Small intestine (tissue), 7 donors: ENCODE data around the gene SORCS2. TPM values are rescaled to one million over a fixed set of nuclear protein-coding genes. Genes with fewer than 3 reads are reported as not detected.

Source experiments
- DNase-seq, 2 donors: peaks; one replicate each; pipeline versions ENCODE4 v3.0.0 to v3.0.0-alpha.2; 2013
- FAIRE-seq: peaks from 2 replicates; lab custom pipeline; 2012; peaks lifted over from hg19 to GRCh38; lab: Jason Lieb, UNC
- H3K27ac ChIP-seq, 3 donors: one replicate each; pipeline ENCODE4 v1.5.1; 2013; ENCODE audit warnings: low read length in 2 of 3, mild to moderate bottlenecking in 2 of 3, control low read depth in 1 of 3, inconsistent platforms in 1 of 3, low read depth in 1 of 3, moderate library complexity in 1 of 3
- H3K27me3 ChIP-seq, 3 donors: one replicate each; pipeline ENCODE4 v1.6.1; 2013; ENCODE audit warnings: low read length in 3 of 3, inconsistent platforms in 1 of 3; ENCODE audit not compliant: control insufficient read depth in 3 of 3, insufficient read depth in 3 of 3
- H3K36me3 ChIP-seq, 3 donors: one replicate each; pipeline ENCODE4 v1.6.1; 2013; ENCODE audit warnings: low read length in 3 of 3, inconsistent platforms in 1 of 3, low read depth in 1 of 3, mild to moderate bottlenecking in 1 of 3, moderate library complexity in 1 of 3; ENCODE audit not compliant: control insufficient read depth in 3 of 3, insufficient read depth in 2 of 3
- H3K4me1 ChIP-seq, 3 donors: one replicate each; pipeline ENCODE4 v1.6.1; 2013; ENCODE audit warnings: low read length in 2 of 3, inconsistent platforms in 1 of 3, low read depth in 1 of 3, mild to moderate bottlenecking in 1 of 3, moderate library complexity in 1 of 3; ENCODE audit not compliant: control insufficient read depth in 3 of 3, insufficient read depth in 2 of 3
- H3K4me3 ChIP-seq, 3 donors: one replicate each; pipeline ENCODE4 v1.5.1; 2013; ENCODE audit warnings: low read length in 3 of 3, control low read depth in 1 of 3, inconsistent platforms in 1 of 3, low read depth in 1 of 3, mild to moderate bottlenecking in 1 of 3, moderate library complexity in 1 of 3
- H3K9me3 ChIP-seq, 2 donors: one replicate each; pipeline ENCODE4 v1.6.1; 2013; ENCODE audit warnings: low read depth in 1 of 2, low read length in 1 of 2; ENCODE audit not compliant: control insufficient read depth in 2 of 2, insufficient read depth in 1 of 2
- WGBS, 3 donors: extraction: QIAGEN DNeasy Blood & Tissue Kit; methylation state at CpG; one replicate each; pipeline ENCODE4 v1.1.7; 2013; 5-methylcytosine and 5-hydroxymethylcytosine counted together
- polyA plus RNA-seq, 4 donors: library from polyadenylated mRNA; stranded (reverse) in 3 of 4; unstranded in 1 of 4; fragments of 200-250 nt in 3 of 4; fragments of 120-200 nt in 1 of 4; gene quantifications; one replicate each; pipeline versions ENCODE4 v1.2.1 to v1.2.3, GENCODE V29; 2013
- donor health status: healthy with polysubstance abuse.
- donor health status: control.
- donor health status: control.
- donor health status: Bipolar disorder and iron deficiency.
- donor health status: healthy.

SORCS2 gene
- polyA plus RNA-seq, 4 donors: 0.63 to 3.3 (median 2.2) TPM; not detected in 1

GRCh38 chr4:7777871-7778509 is 585.7 kb downstream of the SORCS2 start:
- no peak for FAIRE-seq
- no peak overlapping the region for H3K4me3 ChIP-seq
- no peaks in the 10 kb centered on the region for H3K27me3 ChIP-seq
- peaks cover 0 to 11% (median 10%) of the 10 kb centered on the region in 3 donors for H3K4me1 ChIP-seq
- H3K36me3 ChIP-seq: peaks cover 6 to 65% (median 11%) of the 10 kb centered on the region in 3 donors
- DNase-seq: no peak
- H3K27ac ChIP-seq: peak overlapping the region in 2 of 3 donors; percentile 36 to 82
- no peaks in the 10 kb centered on the region for H3K9me3 ChIP-seq
- 88 to 92% (median 90%) methylated on average over 10 of the region's 10 CpGs for WGBS, 3 donors

GRCh38 chr4:7778510-7779431 is 586.4 kb downstream of the SORCS2 start:
- DNase-seq: no peak
- no peak for FAIRE-seq
- H3K4me3 ChIP-seq: no peak overlapping the region
- H3K27ac ChIP-seq: peak overlapping the region in 2 of 3 donors; percentile 36 to 82
- H3K4me1 ChIP-seq: peaks cover 0 to 4% (median 4%) of the 10 kb centered on the region in 3 donors
- H3K9me3 ChIP-seq: no peaks in the 10 kb centered on the region
- peaks cover 6 to 60% (median 11%) of the 10 kb centered on the region in 3 donors for H3K36me3 ChIP-seq
- 64 to 88% (median 83%) methylated on average over 24 of the region's 24 CpGs for WGBS, 3 donors
- no peaks in the 10 kb centered on the region for H3K27me3 ChIP-seq

- WGBS, 3 donors: 44 to 82% (median 72%) methylated on average over 5 of the region's 5 CpGs
- H3K4me3 ChIP-seq: no peak overlapping the region
- DNase-seq: no peak
Measured at GRCh38 chr4:7779432-7779768, 587.1 kb downstream of the SORCS2 start.

GRCh38 chr4:7780751-7781348 is 588.5 kb downstream of the SORCS2 start:
- H3K36me3 ChIP-seq: peaks cover 4 to 64% (median 13%) of the 10 kb centered on the region in 3 donors
- FAIRE-seq: no peak
- WGBS, 3 donors: 67 to 84% (median 80%) methylated on average over 5 of the region's 5 CpGs

More at GRCh38 chr4:7779432-7779768, 587.1 kb downstream of the SORCS2 start:
- Histone ChIP-seq H3K27ac (peak overlapping the region in 2 of 3 donors; percentile 36 to 64), H3K4me1 (peaks cover 0 to 4% (median 0%) of the 10 kb centered on the region in 3 donors), H3K36me3 (peaks cover 4 to 60% (median 11%) of the 10 kb centered on the region in 3 donors), H3K27me3 (no peaks in the 10 kb centered on the region), H3K9me3 (no peaks in the 10 kb centered on the region)
- FAIRE-seq: no peak

GRCh38 chr4:7781366-7781765 is 589.0 kb downstream of the SORCS2 start:
- 58 to 87% (median 75%) methylated on average over 13 of the region's 13 CpGs for WGBS, 3 donors
- H3K27me3 ChIP-seq: no peaks in the 10 kb centered on the region
- DNase-seq (no peak), FAIRE-seq (no peak)
- H3K9me3 ChIP-seq: no peaks in the 10 kb centered on the region
- no peak overlapping the region for H3K4me3 ChIP-seq
- peaks cover 4 to 64% (median 13%) of the 10 kb centered on the region in 3 donors for H3K36me3 ChIP-seq
- peak overlapping the region in 1 of 3 donors; percentile 60 for H3K27ac ChIP-seq
- peaks cover 0 to 4% (median 0%) of the 10 kb centered on the region in 3 donors for H3K4me1 ChIP-seq

More at GRCh38 chr4:7780751-7781348, 588.5 kb downstream of the SORCS2 start:
- Histone ChIP-seq H3K4me1 (peaks cover 0 to 4% (median 0%) of the 10 kb centered on the region in 3 donors), H3K9me3 (no peaks in the 10 kb centered on the region), H3K4me3 (no peak overlapping the region), H3K27me3 (no peaks in the 10 kb centered on the region), H3K27ac (peak overlapping the region in 2 of 3 donors; percentile 8 to 60)
- DNase-seq: no peak

GRCh38 chr4:7781993-7782392 is 589.7 kb downstream of the SORCS2 start:
- DNase-seq (no peak), FAIRE-seq (no peak)
- Histone ChIP-seq H3K9me3 (no peaks in the 10 kb centered on the region), H3K4me1 (peaks cover 0 to 4% (median 0%) of the 10 kb centered on the region in 3 donors), H3K27ac (peak overlapping the region in 1 of 3 donors; percentile 63), H3K36me3 (peaks cover 4 to 67% (median 13%) of the 10 kb centered on the region in 3 donors), H3K4me3 (no peak overlapping the region), H3K27me3 (no peaks in the 10 kb centered on the region)
- WGBS, 3 donors: 77 to 90% (median 81%) methylated on average over 17 of the region's 17 CpGs

- H3K27ac ChIP-seq: no peak overlapping the region
- no peak overlapping the region for H3K4me3 ChIP-seq
- FAIRE-seq: no peak
- WGBS, 3 donors: 17 to 34% (median 27%) methylated on average over 8 of the region's 8 CpGs
- peaks cover 0 to 4% (median 0%) of the 10 kb centered on the region in 3 donors for H3K4me1 ChIP-seq
- H3K36me3 ChIP-seq: peaks cover 4 to 67% (median 9%) of the 10 kb centered on the region in 3 donors
- DNase-seq: no peak
- no peaks in the 10 kb centered on the region for H3K9me3 ChIP-seq
- no peaks in the 10 kb centered on the region for H3K27me3 ChIP-seq
Measured at GRCh38 chr4:7782783-7783182, 590.4 kb downstream of the SORCS2 start.

- H3K9me3 ChIP-seq: no peaks in the 10 kb centered on the region
- peak in 1 of 2 donors; percentile 58 for DNase-seq
- H3K27me3 ChIP-seq: no peaks in the 10 kb centered on the region
- no peak for FAIRE-seq
- peaks cover 0 to 4% (median 0%) of the 10 kb centered on the region in 3 donors for H3K4me1 ChIP-seq
- 32 to 70% (median 47%) methylated on average over 8 of the region's 8 CpGs for WGBS, 3 donors
- H3K4me3 ChIP-seq: no peak overlapping the region
- H3K27ac ChIP-seq: no peak overlapping the region
- H3K36me3 ChIP-seq: peaks cover 2 to 65% (median 4%) of the 10 kb centered on the region in 3 donors
Measured at GRCh38 chr4:7783541-7783940, 591.2 kb downstream of the SORCS2 start.
